ENCODE data around the gene FKBP5. TPM values are rescaled to one million over a fixed set of nuclear protein-coding genes. Genes with fewer than 3 reads are reported as not detected.

FKBP5 gene
- total RNA-seq, 1 donor from 2014 or later: 246 TPM

DNA sequence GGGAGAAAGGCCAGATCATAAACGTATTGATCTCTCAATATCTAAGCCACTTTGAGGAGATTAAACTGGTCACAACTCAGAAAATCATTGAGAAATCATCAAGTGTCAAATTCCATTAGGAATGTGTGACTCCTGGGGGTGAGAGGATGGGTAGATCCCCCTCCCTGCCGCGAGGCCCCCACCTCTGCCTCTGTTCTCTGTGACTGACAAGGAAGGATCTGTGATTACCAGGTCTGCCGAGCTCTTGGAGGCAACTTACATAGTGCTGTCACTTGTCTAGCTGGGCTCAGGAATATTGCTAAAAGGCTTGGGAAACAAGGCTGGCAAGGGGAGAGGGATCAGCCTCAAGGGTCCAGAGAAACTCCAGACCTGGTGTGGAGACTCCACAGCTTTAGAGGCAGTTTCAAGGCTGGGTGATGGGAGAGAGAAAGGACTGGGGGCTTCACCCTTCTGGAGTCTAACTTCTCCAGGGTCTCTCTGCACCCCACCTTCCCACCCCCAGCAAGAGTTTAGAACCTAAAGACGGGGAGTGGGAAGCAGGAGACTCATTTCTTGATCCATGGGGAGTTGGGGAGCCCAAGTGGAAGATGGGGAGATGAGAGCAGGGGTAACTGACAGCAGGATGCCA lies 36.5 kb upstream of the FKBP5 start:
- no peaks in the 10 kb centered on the region for H3K27me3 ChIP-seq
- DNase-seq (ENCODE audit: extremely low spot score in 2 of 2): no peak
- H3K4me3 ChIP-seq: no peak overlapping the region
- peaks cover 82% of the 10 kb centered on the region for H3K4me1 ChIP-seq
- H3K36me3 ChIP-seq: no peaks in the 10 kb centered on the region
- intact Hi-C loops (cut with DNase I): no loop called here
- H3K9me3 ChIP-seq: no peaks in the 10 kb centered on the region
- H3K27ac ChIP-seq: peak overlapping the region; percentile 99
- no peak for TF ChIP-seq POLR2A (IDR thresholded peaks at IDR 0.05)
- no peak for TF ChIP-seq CTCF (IDR thresholded peaks at IDR 0.05)
- TF ChIP-seq POLR2AphosphoS5 (IDR thresholded peaks at IDR 0.05; ENCODE audit: insufficient read depth in 1 of 2, low read depth in 1 of 2): no peak

- intact Hi-C loops (cut with DNase I): no loop called here
- H3K4me1 ChIP-seq: peaks cover 82% of the 10 kb centered on the region
- H3K27me3 ChIP-seq: no peaks in the 10 kb centered on the region
- no peaks in the 10 kb centered on the region for H3K36me3 ChIP-seq
- TF ChIP-seq POLR2AphosphoS5 (IDR thresholded peaks at IDR 0.05; ENCODE audit: insufficient read depth in 1 of 2, low read depth in 1 of 2) (no peak), CTCF (IDR thresholded peaks at IDR 0.05) (no peak), POLR2A (IDR thresholded peaks at IDR 0.05) (no peak)
- no peak overlapping the region for H3K4me3 ChIP-seq
- no peaks in the 10 kb centered on the region for H3K9me3 ChIP-seq
- peak overlapping the region; percentile 99 for H3K27ac ChIP-seq
- no peak for DNase-seq (ENCODE audit: extremely low spot score in 2 of 2)
Measured at GRCh38 chr6:35724471-35724870, 35.8 kb upstream of the FKBP5 start.

GRCh38 chr6:35724059-35724458 lies 35.3 kb upstream of the FKBP5 start:
- H3K36me3 ChIP-seq: no peaks in the 10 kb centered on the region
- peaks cover 82% of the 10 kb centered on the region for H3K4me1 ChIP-seq
- TF ChIP-seq POLR2AphosphoS5 (IDR thresholded peaks at IDR 0.05; ENCODE audit: insufficient read depth in 1 of 2, low read depth in 1 of 2) (no peak), CTCF (IDR thresholded peaks at IDR 0.05) (no peak), POLR2A (IDR thresholded peaks at IDR 0.05) (no peak)
- no peaks in the 10 kb centered on the region for H3K9me3 ChIP-seq
- peak overlapping the region; percentile 99 for H3K27ac ChIP-seq
- intact Hi-C loops (cut with DNase I): no loop called here
- H3K27me3 ChIP-seq: no peaks in the 10 kb centered on the region
- DNase-seq (ENCODE audit: extremely low spot score in 2 of 2): no peak
- no peak overlapping the region for H3K4me3 ChIP-seq

- intact Hi-C loops (cut with DNase I): no loop called here
- no peak overlapping the region for H3K4me3 ChIP-seq
- no peaks in the 10 kb centered on the region for H3K27me3 ChIP-seq
- no peak for DNase-seq (ENCODE audit: extremely low spot score in 2 of 2)
- no peaks in the 10 kb centered on the region for H3K9me3 ChIP-seq
- H3K27ac ChIP-seq: peak overlapping the region; percentile 99
- H3K4me1 ChIP-seq: peaks cover 82% of the 10 kb centered on the region
- no peak for TF ChIP-seq POLR2AphosphoS5 (IDR thresholded peaks at IDR 0.05; ENCODE audit: insufficient read depth in 1 of 2, low read depth in 1 of 2)
- no peak for TF ChIP-seq CTCF (IDR thresholded peaks at IDR 0.05)
- no peak for TF ChIP-seq POLR2A (IDR thresholded peaks at IDR 0.05)
- no peaks in the 10 kb centered on the region for H3K36me3 ChIP-seq
Measured at GRCh38 chr6:35723587-35723986, 34.9 kb upstream of the FKBP5 start.

- Histone ChIP-seq H3K36me3 (no peaks in the 10 kb centered on the region), H3K27ac (no peak overlapping the region), H3K9me3 (no peaks in the 10 kb centered on the region), H3K4me3 (no peak overlapping the region), H3K4me1 (peaks cover 80% of the 10 kb centered on the region), H3K27me3 (no peaks in the 10 kb centered on the region)
- intact Hi-C loops (cut with DNase I): no loop called here
- TF ChIP-seq CTCF (IDR thresholded peaks at IDR 0.05): no peak
- TF ChIP-seq POLR2AphosphoS5 (IDR thresholded peaks at IDR 0.05; ENCODE audit: insufficient read depth in 1 of 2, low read depth in 1 of 2): peak in 1 of 2 donors; percentile 50
- DNase-seq (ENCODE audit: extremely low spot score in 2 of 2): no peak
Measured at GRCh38 chr6:35722121-35722761, 33.5 kb upstream of the FKBP5 start.
